ENCODE data around the gene ZNF732. TPM values are rescaled to one million over a fixed set of nuclear protein-coding genes. Genes with fewer than 3 reads are reported as not detected.

ZNF732 gene
- total and polyA plus RNA-seq, 2 experiments from 2014 or later = 6.0 to 49.2 TPM

DNA sequence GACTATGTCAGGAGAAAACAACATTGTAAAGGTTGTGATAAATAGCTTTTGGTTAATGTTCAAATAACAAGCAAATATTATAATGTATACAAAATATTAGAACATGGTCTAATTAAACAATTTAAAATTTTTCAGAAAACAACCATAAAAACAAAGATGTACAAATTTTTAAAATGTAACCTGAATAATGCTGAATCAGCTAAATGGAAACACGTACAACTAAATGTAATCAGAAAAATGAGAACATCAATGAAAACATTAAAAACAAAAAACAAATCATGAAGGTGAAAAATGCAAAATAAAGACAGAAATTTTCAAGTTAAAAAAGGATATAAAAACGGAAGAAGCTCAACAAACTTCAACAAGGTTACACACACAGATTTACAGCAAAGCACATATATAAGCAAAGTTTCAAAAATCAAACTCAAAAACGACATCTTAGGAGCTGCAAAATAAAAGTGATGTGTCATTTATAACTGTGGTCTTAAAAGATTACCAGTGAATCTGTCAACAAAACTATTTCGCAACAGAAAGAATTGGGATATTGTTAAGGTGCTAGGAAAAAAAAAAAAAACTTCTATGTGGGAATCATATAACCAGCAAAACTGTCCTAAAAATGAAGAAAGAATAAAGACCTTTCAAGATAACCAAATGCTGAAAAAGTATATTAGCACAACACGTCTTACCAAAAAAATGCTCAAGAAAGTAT lies 31.8 kb downstream of the ZNF732 start:
- DNase-seq (ENCODE audit: low spot score) (no peak), ATAC-seq (no peak)
- H3K27ac Mint-ChIP-seq = no peak overlapping the region
- H3K4me1 Mint-ChIP-seq = no peaks in the 10 kb centered on the region
- H3K9me2 ChIP-seq (ENCODE audit: insufficient read depth) = no peaks in the 10 kb centered on the region
- peaks cover 85% of the 10 kb centered on the region for H3K79me2 ChIP-seq (replicated peaks; ENCODE audit: insufficient read depth)
- no peaks in the 10 kb centered on the region for H3F3A ChIP-seq (replicated peaks; ENCODE audit: low read depth)
- H3K36me3 ChIP-seq (ENCODE audit: insufficient read depth) = peaks cover 91% of the 10 kb centered on the region
- H3K27ac ChIP-seq (ENCODE audit: low read depth) = no peak overlapping the region
- H2AFZ ChIP-seq = no peak overlapping the region
- no peaks in the 10 kb centered on the region for H3K27me3 ChIP-seq (ENCODE audit: insufficient read depth)
- no peak overlapping the region for H3K4me3 ChIP-seq
- TF ChIP-seq POLR2AphosphoS5 (IDR thresholded peaks at IDR 0.05; ENCODE audit: low read depth) (no peak), EZH2 (IDR thresholded peaks at IDR 0.05; ENCODE audit: low read depth, unreplicated experiment) (no peak), REST (IDR thresholded peaks at IDR 0.05; ENCODE audit: unreplicated experiment) (no peak), CTCF (conservative IDR thresholded peaks at IDR 0.05; ENCODE audit: low read depth in 2 of 2) (no peak)
- TF ChIP-seq, protein P1, sequence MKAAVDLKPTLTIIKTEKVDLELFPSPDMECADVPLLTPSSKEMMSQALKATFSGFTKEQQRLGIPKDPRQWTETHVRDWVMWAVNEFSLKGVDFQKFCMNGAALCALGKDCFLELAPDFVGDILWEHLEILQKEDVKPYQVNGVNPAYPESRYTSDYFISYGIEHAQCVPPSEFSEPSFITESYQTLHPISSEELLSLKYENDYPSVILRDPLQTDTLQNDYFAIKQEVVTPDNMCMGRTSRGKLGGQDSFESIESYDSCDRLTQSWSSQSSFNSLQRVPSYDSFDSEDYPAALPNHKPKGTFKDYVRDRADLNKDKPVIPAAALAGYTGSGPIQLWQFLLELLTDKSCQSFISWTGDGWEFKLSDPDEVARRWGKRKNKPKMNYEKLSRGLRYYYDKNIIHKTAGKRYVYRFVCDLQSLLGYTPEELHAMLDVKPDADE (IDR thresholded peaks at IDR 0.05) = no peak
- peaks cover 99% of the 10 kb centered on the region for H3K9me3 Mint-ChIP-seq
- H3K36me3 Mint-ChIP-seq (ENCODE audit: low read depth) = peaks cover 98% of the 10 kb centered on the region
- H3K4me1 ChIP-seq (ENCODE audit: insufficient read depth) = 0 out of 2 replicates have a peak, but pooled peaks cover 6% of the 10 kb centered on the region
- H3K4me2 ChIP-seq = no peak overlapping the region
- 0 out of 2 replicates have a peak, but pooled peaks cover 3% of the 10 kb centered on the region for H4K20me1 ChIP-seq (replicated peaks; ENCODE audit: insufficient read depth)
- H3K27me3 Mint-ChIP-seq (ENCODE audit: insufficient read depth, low read depth, poor library complexity) = peaks cover 27% of the 10 kb centered on the region
- H3K4me3 Mint-ChIP-seq = no peak overlapping the region

GRCh38 chr4:271492-272103 lies 33.7 kb downstream of the ZNF732 start:
- Mint-ChIP-seq H3K4me3 (no peak overlapping the region), H3K4me1 (no peaks in the 10 kb centered on the region)
- H3K4me1 ChIP-seq (ENCODE audit: insufficient read depth) = no peaks in the 10 kb centered on the region

More at GRCh38 chr4:271492-272103, 33.7 kb downstream of the ZNF732 start:
- Mint-ChIP-seq H3K27me3 (ENCODE audit: insufficient read depth, low read depth, poor library complexity) (peaks cover 27% of the 10 kb centered on the region), H3K9me3 (peaks cover 98% of the 10 kb centered on the region), H3K27ac (no peak overlapping the region), H3K36me3 (ENCODE audit: low read depth) (peaks cover 97% of the 10 kb centered on the region)
- TF ChIP-seq CTCF (conservative IDR thresholded peaks at IDR 0.05; ENCODE audit: low read depth in 2 of 2) (no peak), EZH2phosphoT487 (IDR thresholded peaks at IDR 0.05; ENCODE audit: unreplicated experiment) (no peak), REST (IDR thresholded peaks at IDR 0.05; ENCODE audit: unreplicated experiment) (no peak)
- H3K36me3 ChIP-seq (ENCODE audit: insufficient read depth) = peaks cover 94% of the 10 kb centered on the region
- H3K79me2 ChIP-seq (replicated peaks; ENCODE audit: insufficient read depth) = peaks cover 66% of the 10 kb centered on the region
- no peaks in the 10 kb centered on the region for H4K20me1 ChIP-seq (replicated peaks; ENCODE audit: insufficient read depth)
- DNase-seq (ENCODE audit: low spot score) = no peak
- ATAC-seq = no peak
- H3F3A ChIP-seq (replicated peaks; ENCODE audit: low read depth) = no peaks in the 10 kb centered on the region
- no peak overlapping the region for H2AFZ ChIP-seq
- no peaks in the 10 kb centered on the region for H3K9me2 ChIP-seq (ENCODE audit: insufficient read depth)
- peak overlapping the region; percentile 8; the same call in 1 of the 2 replicates for H3K4me3 ChIP-seq
- H3K27me3 ChIP-seq (ENCODE audit: insufficient read depth) = no peaks in the 10 kb centered on the region
- no peak overlapping the region for H3K4me2 ChIP-seq
- H3K27ac ChIP-seq (ENCODE audit: low read depth) = no peak overlapping the region
